K562 (cell line): ENCODE data around the gene RBM34. TPM values are rescaled to one million over a fixed set of nuclear protein-coding genes. Genes with fewer than 3 reads are reported as not detected.

ENCODE experiments used
- ARID2 ChIP-seq: fragments of 450-650 bp; IDR thresholded peaks from 2 replicates; pipeline ENCODE4 v1.6.1; 2017; ENCODE audit warnings: antibody characterized with exemption, mild to moderate bottlenecking
- ASH1L ChIP-seq: fragments of 450-650 bp; IDR thresholded peaks from 2 replicates; pipeline ENCODE4 v1.6.1; 2018; ENCODE audit warnings: borderline replicate concordance, mild to moderate bottlenecking, low read depth; ENCODE audit not compliant: partially characterized antibody
- CCAR2 ChIP-seq: fragments of 200-400 bp; formaldehyde crosslinking; IDR thresholded peaks from 2 replicates; pipeline ENCODE4 v1.6.1; 2017; ENCODE audit warnings: mild to moderate bottlenecking, low read depth, low read length
- CCNT2 ChIP-seq: IDR thresholded peaks from 2 replicates; pipeline ENCODE4 v1.6.1; 2011; ENCODE audit warnings: borderline replicate concordance, low read depth, mild to moderate bottlenecking, moderate library complexity, mixed read lengths, low read length; ENCODE audit not compliant: insufficient read length; ENCODE audit errors: extremely low read depth
- CHD4 ChIP-seq: fragments of 200-600 bp; sonication (generic); IDR thresholded peaks from 3 replicates; pipeline ENCODE4 v1.6.1; 2012; ENCODE audit warnings: low read depth, mild to moderate bottlenecking, mixed read lengths, low read length, inconsistent platforms; ENCODE audit not compliant: insufficient read depth, insufficient replicate concordance, poor library complexity, severe bottlenecking
- DNMT1 ChIP-seq: fragments of 450-650 bp; IDR thresholded peaks from 2 replicates; pipeline ENCODE4 v1.6.1; 2016; ENCODE audit warnings: antibody characterized with exemption, mild to moderate bottlenecking
- ELF2 ChIP-seq: fragments of 250-450 bp; sonication (Bioruptor Pico); IDR thresholded peaks from 2 replicates; pipeline ENCODE4 v1.5.0; 2021; ENCODE audit warnings: mild to moderate bottlenecking
- EP300 ChIP-seq: IDR thresholded peaks from 2 replicates; pipeline ENCODE4 v1.6.1; 2012; ENCODE audit warnings: low read length, improper control_type of control experiment
- ESRRB ChIP-seq: fragments of 250-450 bp; sonication (Bioruptor Pico); IDR thresholded peaks from 2 replicates; pipeline ENCODE4 v1.5.0; 2020; ENCODE audit warnings: mild to moderate bottlenecking, moderate library complexity, borderline replicate concordance
- MCM7 ChIP-seq, 2 experiments: fragments of 450-650 bp; IDR thresholded peaks; 2 replicates each; pipeline ENCODE4 v1.6.1; 2016 to 2018
- PCBP2 ChIP-seq: fragments of 200-400 bp; formaldehyde crosslinking; IDR thresholded peaks from 2 replicates; pipeline ENCODE4 v1.6.1; 2018; ENCODE audit warnings: low read length, low read depth, mild to moderate bottlenecking, moderate library complexity; ENCODE audit not compliant: poor library complexity, severe bottlenecking
- POLR2AphosphoS2 ChIP-seq: IDR thresholded peaks from 2 replicates; pipeline ENCODE4 v1.6.1; 2012; ENCODE audit warnings: low read length, improper control_type of control experiment
- PTTG1 ChIP-seq: fragments of 450-650 bp; IDR thresholded peaks from 2 replicates; pipeline ENCODE4 v1.6.1; 2016; ENCODE audit warnings: low read depth, mild to moderate bottlenecking, missing genetic modification characterization, missing compliant biosample characterization
- SUPT5H ChIP-seq: fragments of 450-650 bp; IDR thresholded peaks from 2 replicates; pipeline ENCODE4 v1.6.1; 2016
- TFAM ChIP-seq: fragments of 250-450 bp; sonication (Bioruptor Pico); conservative IDR thresholded peaks from 2 replicates; pipeline ENCODE4 v1.5.0; 2021; ENCODE audit warnings: mild to moderate bottlenecking, moderate library complexity
- U2AF2 ChIP-seq: fragments of 200-400 bp; formaldehyde crosslinking; optimal IDR thresholded peaks from 2 replicates; pipeline ENCODE3; 2017; ENCODE audit warnings: low read depth, mild to moderate bottlenecking, low read length
- WHSC1 ChIP-seq: IDR thresholded peaks from one replicate; pipeline ENCODE4 v1.6.1; 2012; ENCODE audit warnings: low read length, control low read depth, inconsistent platforms
- YY1 ChIP-seq, 3 experiments: IDR thresholded peaks; 2 replicates each; pipeline ENCODE4 v1.6.1; 2011; ENCODE audit warnings: low read length in 2 of 3, mild to moderate bottlenecking in 2 of 3, moderate library complexity in 2 of 3, borderline replicate concordance in 1 of 3, control low read depth in 1 of 3, low read depth in 1 of 3; ENCODE audit not compliant: insufficient read depth in 3 of 3, insufficient replicate concordance in 2 of 3, control insufficient read depth in 1 of 3, insufficient read length in 1 of 3; ENCODE audit errors: extremely low read depth in 1 of 3
- ZBTB17 ChIP-seq: fragments of 450-650 bp; formaldehyde crosslinking; IDR thresholded peaks from 2 replicates; pipeline ENCODE4 v1.4.0; 2020; ENCODE audit warnings: mild to moderate bottlenecking
- ZNF316 ChIP-seq: fragments of 450-650 bp; IDR thresholded peaks from 2 replicates; pipeline ENCODE4 v1.6.1; 2016
- ZNF408 ChIP-seq: fragments of 250-450 bp; sonication (Bioruptor Pico); IDR thresholded peaks from 2 replicates; pipeline ENCODE4 v1.4.0; 2020; ENCODE audit warnings: low read depth, mild to moderate bottlenecking, moderate library complexity
- ZNF668 ChIP-seq: fragments of 250-450 bp; sonication (Bioruptor Pico); IDR thresholded peaks from 2 replicates; pipeline ENCODE4 v1.8.0; 2022; ENCODE audit warnings: mild to moderate bottlenecking, inconsistent platforms
- ZNF699 ChIP-seq: fragments of 250-450 bp; sonication (Bioruptor Pico); IDR thresholded peaks from 2 replicates; pipeline ENCODE4 v1.8.0; 2021; ENCODE audit warnings: mild to moderate bottlenecking, moderate library complexity; ENCODE audit not compliant: insufficient replicate concordance
- ZNF707 ChIP-seq: fragments of 250-450 bp; sonication (Bioruptor Pico); conservative IDR thresholded peaks from 2 replicates; pipeline ENCODE4 v1.8.0; 2022; ENCODE audit warnings: inconsistent platforms, mild to moderate bottlenecking, moderate library complexity
- polyA plus RNA-seq, 8 experiments: library from polyadenylated mRNA; depleted of rRNA in 4 of 8; stranded (reverse) in 5 of 8; unstranded in 3 of 8; fragments of >200 nt; fragmentation: Nextera tagmentation in 2 of 8; fragmentation: Illumina TruSeq in 1 of 8; extraction: Ambion mirVana in 2 of 8; extraction: Trizol in 1 of 8; gene quantifications; 2 replicates each; pipeline versions ENCODE4 v1.2.1 to v1.2.3, GENCODE V29; 2011 to 2014; ENCODE audit warnings: inconsistent platforms in 1 of 8, missing spikeins in 1 of 8
- total RNA-seq, 7 experiments: library from RNA; depleted of rRNA in 6 of 7; stranded (reverse); fragments of >200 nt in 6 of 7; fragmentation: Illumina TruSeq in 2 of 7; extraction: Trizol in 2 of 7; gene quantifications; 2 replicates each; pipeline versions ENCODE4 v1.2.1 to v1.2.3, GENCODE V29; 2011 to 2021; ENCODE audit warnings: low replicate concordance in 1 of 7
- TF ChIP-seq, protein P1 (sequence below): fragments of 250-450 bp; sonication (Bioruptor Pico); IDR thresholded peaks from 2 replicates; pipeline ENCODE4 v1.8.0; 2021; ENCODE audit warnings: mild to moderate bottlenecking, moderate library complexity
- TF ChIP-seq, protein P2 (sequence below): fragments of 250-450 bp; sonication (Bioruptor Pico); IDR thresholded peaks from 2 replicates; pipeline ENCODE4 v1.5.0; 2021
- TF ChIP-seq, protein P3 (sequence below): IDR thresholded peaks from 2 replicates; pipeline ENCODE4 v1.6.1; 2016; ENCODE audit warnings: missing genetic modification characterization, missing compliant biosample characterization

Gene RBM34
- total and polyA plus RNA-seq, 9 of the 15 experiments (the other 6 are each of a cell fraction or from before 2014, with no cell fraction given) = 64.0 to 178 (median 124) TPM

DNA sequence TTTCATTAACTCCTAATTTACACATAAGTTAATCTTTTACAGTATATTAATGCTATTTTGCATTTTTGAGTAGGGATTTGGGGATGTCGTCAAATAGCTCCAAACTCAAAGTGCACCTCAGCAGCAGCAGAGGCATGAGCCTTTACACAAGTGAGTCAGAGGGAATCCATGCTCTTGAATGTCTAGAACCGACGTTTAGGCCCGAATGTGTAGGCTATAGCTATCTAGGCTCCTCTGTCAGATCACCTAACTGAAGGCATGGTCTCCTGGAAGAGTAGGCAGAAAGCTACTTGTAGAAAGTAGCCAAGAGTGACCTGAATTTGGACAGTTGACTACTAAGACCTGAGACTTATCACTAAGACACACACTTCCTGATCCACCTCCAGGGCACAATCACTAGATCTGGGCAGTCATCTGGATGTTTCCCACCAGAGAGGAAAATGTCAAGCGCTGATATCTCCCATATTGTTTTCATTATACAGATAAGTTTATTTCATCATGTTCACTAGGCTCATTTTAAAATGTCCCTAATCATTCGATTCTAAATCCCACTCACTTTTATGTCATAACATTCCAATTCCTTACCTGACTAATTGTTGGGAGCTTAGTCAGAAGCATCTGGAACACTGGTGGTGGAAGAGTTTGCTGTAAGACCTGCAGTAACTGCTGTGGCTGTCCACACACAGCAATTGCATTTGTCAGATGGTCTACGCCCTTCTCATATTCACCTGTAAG is 47.7 kb downstream of the RBM34 start (continued):
- no peak for TF ChIP-seq ZNF408 (CRISPR knock-in tag)
- TF ChIP-seq DNMT1 = no peak
- TF ChIP-seq PTTG1 (tag) = no peak
- no peak for TF ChIP-seq U2AF2
- no peak for TF ChIP-seq MCM7 (IDR thresholded peaks at IDR 0.05)
- no peak for TF ChIP-seq ASH1L
- no peak for TF ChIP-seq TFAM (CRISPR knock-in tag)
- TF ChIP-seq, protein P1, sequence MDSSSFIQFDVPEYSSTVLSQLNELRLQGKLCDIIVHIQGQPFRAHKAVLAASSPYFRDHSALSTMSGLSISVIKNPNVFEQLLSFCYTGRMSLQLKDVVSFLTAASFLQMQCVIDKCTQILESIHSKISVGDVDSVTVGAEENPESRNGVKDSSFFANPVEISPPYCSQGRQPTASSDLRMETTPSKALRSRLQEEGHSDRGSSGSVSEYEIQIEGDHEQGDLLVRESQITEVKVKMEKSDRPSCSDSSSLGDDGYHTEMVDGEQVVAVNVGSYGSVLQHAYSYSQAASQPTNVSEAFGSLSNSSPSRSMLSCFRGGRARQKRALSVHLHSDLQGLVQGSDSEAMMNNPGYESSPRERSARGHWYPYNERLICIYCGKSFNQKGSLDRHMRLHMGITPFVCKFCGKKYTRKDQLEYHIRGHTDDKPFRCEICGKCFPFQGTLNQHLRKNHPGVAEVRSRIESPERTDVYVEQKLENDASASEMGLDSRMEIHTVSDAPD = no peak
- TF ChIP-seq, protein P2, sequence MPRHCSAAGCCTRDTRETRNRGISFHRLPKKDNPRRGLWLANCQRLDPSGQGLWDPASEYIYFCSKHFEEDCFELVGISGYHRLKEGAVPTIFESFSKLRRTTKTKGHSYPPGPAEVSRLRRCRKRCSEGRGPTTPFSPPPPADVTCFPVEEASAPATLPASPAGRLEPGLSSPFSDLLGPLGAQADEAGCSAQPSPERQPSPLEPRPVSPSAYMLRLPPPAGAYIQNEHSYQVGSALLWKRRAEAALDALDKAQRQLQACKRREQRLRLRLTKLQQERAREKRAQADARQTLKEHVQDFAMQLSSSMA (CRISPR knock-in tag) = no peak
- no peak for TF ChIP-seq ZNF707 (CRISPR knock-in tag)
- TF ChIP-seq PCBP2 = no peak
- peak; percentile 95 for TF ChIP-seq EP300
- peak; percentile 78; the same call in 1 of the 2 replicates for TF ChIP-seq ZNF668 (CRISPR knock-in tag)
- TF ChIP-seq ZBTB17 (CRISPR knock-in tag) = no peak
- no peak for TF ChIP-seq SUPT5H
- no peak for TF ChIP-seq ARID2
- no peak for TF ChIP-seq ESRRB (CRISPR knock-in tag)
- no peak for TF ChIP-seq CCNT2
- no peak for TF ChIP-seq ELF2 (CRISPR knock-in tag)
- no peak for TF ChIP-seq ZNF699
- TF ChIP-seq POLR2AphosphoS2 = no peak
- TF ChIP-seq, protein P3, sequence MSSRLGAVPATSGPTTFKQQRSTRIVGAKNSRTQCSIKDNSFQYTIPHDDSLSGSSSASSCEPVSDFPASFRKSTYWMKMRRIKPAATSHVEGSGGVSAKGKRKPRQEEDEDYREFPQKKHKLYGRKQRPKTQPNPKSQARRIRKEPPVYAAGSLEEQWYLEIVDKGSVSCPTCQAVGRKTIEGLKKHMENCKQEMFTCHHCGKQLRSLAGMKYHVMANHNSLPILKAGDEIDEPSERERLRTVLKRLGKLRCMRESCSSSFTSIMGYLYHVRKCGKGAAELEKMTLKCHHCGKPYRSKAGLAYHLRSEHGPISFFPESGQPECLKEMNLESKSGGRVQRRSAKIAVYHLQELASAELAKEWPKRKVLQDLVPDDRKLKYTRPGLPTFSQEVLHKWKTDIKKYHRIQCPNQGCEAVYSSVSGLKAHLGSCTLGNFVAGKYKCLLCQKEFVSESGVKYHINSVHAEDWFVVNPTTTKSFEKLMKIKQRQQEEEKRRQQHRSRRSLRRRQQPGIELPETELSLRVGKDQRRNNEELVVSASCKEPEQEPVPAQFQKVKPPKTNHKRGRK (tag) = no peak
- TF ChIP-seq WHSC1 = no peak
- no peak for TF ChIP-seq YY1 (IDR thresholded peaks at IDR 0.05; ENCODE audit: borderline replicate concordance in 1 of 3, control insufficient read depth in 1 of 3, extremely low read depth in 1 of 3, insufficient read depth in 3 of 3, insufficient read length in 1 of 3, insufficient replicate concordance in 2 of 3, low read depth in 1 of 3, low read length in 2 of 3)
- TF ChIP-seq ZNF316 = no peak
- no peak for TF ChIP-seq CCAR2
- no peak for TF ChIP-seq CHD4
